Endodermal cell (in vitro differentiated cells): Measurements from ENCODE around the gene SUPV3L1. TPM values are rescaled to one million over a fixed set of nuclear protein-coding genes. Genes with fewer than 3 reads are reported as not detected.

ENCODE experiments used
- DNase-seq: peaks from one replicate; pipeline ENCODE4 v3.0.0-alpha.2; 2017
- H3K27ac ChIP-seq: 2 replicates; pipeline ENCODE4 v1.5.1; 2013; ENCODE audit warnings: mild to moderate bottlenecking, low read depth, low read length, moderate library complexity
- H3K27me3 ChIP-seq: 2 replicates; pipeline ENCODE4 v1.6.1; 2013; ENCODE audit warnings: mild to moderate bottlenecking, low read length, moderate library complexity; ENCODE audit not compliant: insufficient read depth, control insufficient read depth, poor library complexity, severe bottlenecking
- H3K36me3 ChIP-seq: 2 replicates; pipeline ENCODE4 v1.7.0; 2013; ENCODE audit warnings: mild to moderate bottlenecking, low read length, moderate library complexity; ENCODE audit not compliant: control insufficient read depth, insufficient read depth
- H3K4me1 ChIP-seq: one replicate; pipeline ENCODE4 v1.7.0; 2013; ENCODE audit warnings: low read length; ENCODE audit not compliant: control insufficient read depth, insufficient read depth
- H3K4me3 ChIP-seq: 2 replicates; pipeline ENCODE4 v1.5.1; 2013; ENCODE audit warnings: mild to moderate bottlenecking, low read length, moderate library complexity
- H3K9ac ChIP-seq: 2 replicates; pipeline ENCODE4 v1.6.1; 2013; ENCODE audit warnings: mild to moderate bottlenecking, low read length, moderate library complexity; ENCODE audit not compliant: poor library complexity, severe bottlenecking; ENCODE audit errors: extremely low read depth
- H3K9me3 ChIP-seq: 2 replicates; pipeline ENCODE4 v1.6.1; 2013; ENCODE audit warnings: mild to moderate bottlenecking, low read length, moderate library complexity; ENCODE audit not compliant: control insufficient read depth
- H3K27ac Mint-ChIP-seq: 2 replicates; pipeline ENCODE4 v1.8.0; 2020; ENCODE audit warnings: mixed read lengths
- H3K27me3 Mint-ChIP-seq: 2 replicates; pipeline ENCODE4 v1.8.0; 2021; ENCODE audit warnings: mild to moderate bottlenecking, mixed read lengths; ENCODE audit not compliant: insufficient read depth
- H3K36me3 Mint-ChIP-seq: 2 replicates; pipeline ENCODE4 v1.8.0; 2020; ENCODE audit warnings: low read depth, mixed read lengths
- H3K4me1 Mint-ChIP-seq: 2 replicates; pipeline ENCODE4 v1.8.0; 2020; ENCODE audit warnings: mixed read lengths
- H3K4me3 Mint-ChIP-seq: 2 replicates; pipeline ENCODE4 v1.8.0; 2020; ENCODE audit warnings: mild to moderate bottlenecking, moderate library complexity, mixed read lengths
- H3K9me3 Mint-ChIP-seq: 2 replicates; pipeline ENCODE4 v1.8.0; 2020; ENCODE audit warnings: mild to moderate bottlenecking, mixed read lengths
- WGBS, 2 experiments: methylation state at CpG; one replicate each; pipeline versions ENCODE4 v1.1.5 to v1.1.7; 2013; ENCODE audit warnings: missing lambda C conversion rate in 2 of 2, mixed read lengths in 1 of 2; ENCODE audit not compliant: insufficient coverage in 1 of 2, insufficient read length in 1 of 2; 5-methylcytosine and 5-hydroxymethylcytosine counted together
- total RNA-seq, 2 donors: library from RNA; stranded (reverse); fragmentation: NEBNext Ultra II Directional in 1 of 2; extraction: Animal tissue kit (Norgen Biotek cat#: 25700) in 1 of 2; gene quantifications; 2 replicates in 1 of 2; 3 replicates in 1 of 2; pipeline ENCODE4 v1.2.1, GENCODE V29; 2021
- TF ChIP-seq, protein P1 (sequence below): fragments of 200-600 bp; sonication (generic); conservative IDR thresholded peaks from 2 replicates; pipeline ENCODE4 v1.5.0; 2021; ENCODE audit warnings: antibody characterized with exemption, mild to moderate bottlenecking

SUPV3L1 gene
- total RNA-seq, 2 donors from 2014 or later: 36.3 to 38.6 TPM

DNA sequence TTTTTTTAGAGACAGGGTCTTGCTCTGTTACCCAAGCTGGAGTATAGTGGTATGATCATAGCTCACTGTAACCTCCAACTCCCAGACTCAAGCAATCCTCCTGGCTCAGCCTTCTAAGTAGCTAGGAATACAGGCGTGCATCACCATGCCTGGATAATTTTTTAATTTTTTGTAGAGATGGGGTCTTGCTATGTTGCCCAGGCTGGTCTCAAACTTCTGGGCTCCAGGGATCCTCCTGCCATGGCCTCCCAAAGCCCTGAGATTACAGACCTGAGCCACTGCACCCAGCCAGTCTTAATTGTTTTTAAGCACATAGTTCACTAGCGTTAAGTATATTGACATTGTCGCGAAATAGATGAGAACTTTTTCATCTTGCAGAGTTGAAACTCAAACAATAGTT lies 2.0 kb downstream of the SUPV3L1 start:
- no peak overlapping the region for H3K27ac ChIP-seq
- no peak for DNase-seq
- no peak overlapping the region for H3K9ac ChIP-seq
- no peaks in the 10 kb centered on the region for H3K9me3 Mint-ChIP-seq
- peaks cover 16% of the 10 kb centered on the region for H3K4me1 Mint-ChIP-seq
- H3K36me3 Mint-ChIP-seq: peaks cover 18% of the 10 kb centered on the region
- no peak overlapping the region for H3K4me3 ChIP-seq
- H3K9me3 ChIP-seq: no peaks in the 10 kb centered on the region
- H3K27me3 ChIP-seq: no peaks in the 10 kb centered on the region
- no peaks in the 10 kb centered on the region for H3K4me1 ChIP-seq
- H3K27ac Mint-ChIP-seq: no peak overlapping the region
- 97 to 100% methylated on average over 4 of the region's 4 CpGs for WGBS, 2 experiments
- H3K36me3 ChIP-seq: peaks cover 25% of the 10 kb centered on the region
- no peaks in the 10 kb centered on the region for H3K27me3 Mint-ChIP-seq
- TF ChIP-seq, protein P1, sequence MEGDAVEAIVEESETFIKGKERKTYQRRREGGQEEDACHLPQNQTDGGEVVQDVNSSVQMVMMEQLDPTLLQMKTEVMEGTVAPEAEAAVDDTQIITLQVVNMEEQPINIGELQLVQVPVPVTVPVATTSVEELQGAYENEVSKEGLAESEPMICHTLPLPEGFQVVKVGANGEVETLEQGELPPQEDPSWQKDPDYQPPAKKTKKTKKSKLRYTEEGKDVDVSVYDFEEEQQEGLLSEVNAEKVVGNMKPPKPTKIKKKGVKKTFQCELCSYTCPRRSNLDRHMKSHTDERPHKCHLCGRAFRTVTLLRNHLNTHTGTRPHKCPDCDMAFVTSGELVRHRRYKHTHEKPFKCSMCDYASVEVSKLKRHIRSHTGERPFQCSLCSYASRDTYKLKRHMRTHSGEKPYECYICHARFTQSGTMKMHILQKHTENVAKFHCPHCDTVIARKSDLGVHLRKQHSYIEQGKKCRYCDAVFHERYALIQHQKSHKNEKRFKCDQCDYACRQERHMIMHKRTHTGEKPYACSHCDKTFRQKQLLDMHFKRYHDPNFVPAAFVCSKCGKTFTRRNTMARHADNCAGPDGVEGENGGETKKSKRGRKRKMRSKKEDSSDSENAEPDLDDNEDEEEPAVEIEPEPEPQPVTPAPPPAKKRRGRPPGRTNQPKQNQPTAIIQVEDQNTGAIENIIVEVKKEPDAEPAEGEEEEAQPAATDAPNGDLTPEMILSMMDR: no peak
- no peak overlapping the region for H3K4me3 Mint-ChIP-seq

DNA sequence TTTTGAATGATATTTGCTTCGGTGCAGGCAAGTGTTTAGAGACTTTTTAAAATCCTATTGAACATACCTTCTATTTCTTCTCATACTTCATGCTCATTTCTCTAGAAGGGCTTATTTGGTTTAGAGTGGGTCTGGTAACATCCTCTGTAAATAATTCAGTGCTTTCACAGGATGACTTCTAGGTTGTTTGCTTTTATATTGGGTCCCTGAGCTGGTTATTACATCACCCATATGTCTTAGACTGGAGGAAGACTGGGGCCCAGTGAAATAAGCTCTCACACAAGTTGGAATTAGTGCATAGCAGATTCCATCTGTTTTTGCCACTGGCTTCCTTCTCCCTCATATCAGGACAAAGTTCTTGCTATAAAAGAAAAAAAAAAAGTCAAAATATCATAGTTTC lies 6.5 kb downstream of the SUPV3L1 start:
- Histone ChIP-seq H3K4me1 (no peaks in the 10 kb centered on the region), H3K4me3 (no peak overlapping the region), H3K36me3 (peaks cover 56% of the 10 kb centered on the region), H3K9me3 (no peaks in the 10 kb centered on the region), H3K27ac (no peak overlapping the region), H3K27me3 (no peaks in the 10 kb centered on the region), H3K9ac (no peak overlapping the region)
- Mint-ChIP-seq H3K4me1 (peaks cover 2% of the 10 kb centered on the region), H3K9me3 (no peaks in the 10 kb centered on the region), H3K27ac (no peak overlapping the region), H3K36me3 (peaks cover 53% of the 10 kb centered on the region), H3K27me3 (no peaks in the 10 kb centered on the region), H3K4me3 (no peak overlapping the region)
- TF ChIP-seq, protein P1: no peak
- WGBS, 2 experiments: 100% methylated on average over 1 of the region's 1 CpG; no CpG with 5 or more reads in 1 of the 2 experiments
- no peak for DNase-seq

DNA sequence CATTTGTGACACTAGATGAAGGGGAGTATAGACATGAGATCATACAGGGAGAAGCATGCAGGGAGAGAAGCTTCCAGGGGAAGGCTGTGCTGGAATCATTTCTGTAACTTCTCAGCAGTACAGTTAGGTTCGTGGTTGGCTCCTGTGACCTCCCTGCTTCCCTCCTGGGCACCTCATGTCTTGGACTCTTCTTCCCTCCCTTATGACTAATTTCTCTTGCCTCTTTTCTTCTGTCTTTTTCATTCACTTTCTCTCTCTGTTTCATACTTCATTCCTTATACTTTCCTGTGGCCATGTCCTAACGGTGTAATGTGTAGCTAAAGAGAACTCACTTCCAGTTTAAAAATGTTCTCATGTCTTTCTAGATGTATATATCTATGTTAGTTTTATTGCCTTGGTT lies 21.0 kb downstream of the SUPV3L1 start:
- peaks cover 75% of the 10 kb centered on the region for H3K36me3 ChIP-seq
- no peaks in the 10 kb centered on the region for H3K4me1 ChIP-seq
- no peaks in the 10 kb centered on the region for H3K4me1 Mint-ChIP-seq
- no peaks in the 10 kb centered on the region for H3K9me3 ChIP-seq
- H3K27me3 ChIP-seq: no peaks in the 10 kb centered on the region
- no peak overlapping the region for H3K4me3 ChIP-seq
- peaks cover 47% of the 10 kb centered on the region for H3K36me3 Mint-ChIP-seq
- no peak for DNase-seq
- no peaks in the 10 kb centered on the region for H3K9me3 Mint-ChIP-seq
- no peak overlapping the region for H3K27ac ChIP-seq
- WGBS, 2 experiments: 89 to 90% methylated on average over 1 of the region's 2 CpGs
- no peak overlapping the region for H3K27ac Mint-ChIP-seq
- H3K4me3 Mint-ChIP-seq: no peak overlapping the region
- H3K27me3 Mint-ChIP-seq: no peaks in the 10 kb centered on the region
- no peak overlapping the region for H3K9ac ChIP-seq
- TF ChIP-seq, protein P1: no peak
